ENCODE data around the gene KCNQ5.

The KCNQ5 gene

DNA sequence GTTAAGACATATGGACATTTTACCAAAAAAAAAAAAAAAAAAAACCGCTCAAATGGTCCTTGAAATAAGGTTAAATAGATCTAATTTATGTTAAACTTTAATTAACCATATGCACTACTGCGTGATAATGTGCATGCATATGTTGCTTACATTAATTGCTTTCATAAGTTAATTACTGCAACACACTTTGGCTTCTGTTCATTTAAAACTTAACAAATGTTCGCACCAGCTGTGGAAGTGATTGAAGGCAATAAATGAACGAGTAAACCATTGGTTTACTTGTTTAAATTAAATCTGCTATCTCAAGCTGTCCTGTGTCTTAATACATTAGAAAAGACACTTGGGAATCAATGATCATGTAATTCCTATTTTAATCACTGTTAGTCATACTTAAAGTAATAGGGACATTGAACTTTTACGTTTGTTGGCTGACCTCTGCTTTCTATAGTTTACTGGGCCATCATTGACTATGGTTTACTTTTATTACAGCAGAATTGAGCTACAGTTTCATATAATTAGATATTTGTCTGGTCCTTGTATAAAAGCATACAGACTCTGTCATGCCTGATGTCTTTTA, 308.8 kb downstream of the KCNQ5 start:
- DNase-seq = no peak

DNA sequence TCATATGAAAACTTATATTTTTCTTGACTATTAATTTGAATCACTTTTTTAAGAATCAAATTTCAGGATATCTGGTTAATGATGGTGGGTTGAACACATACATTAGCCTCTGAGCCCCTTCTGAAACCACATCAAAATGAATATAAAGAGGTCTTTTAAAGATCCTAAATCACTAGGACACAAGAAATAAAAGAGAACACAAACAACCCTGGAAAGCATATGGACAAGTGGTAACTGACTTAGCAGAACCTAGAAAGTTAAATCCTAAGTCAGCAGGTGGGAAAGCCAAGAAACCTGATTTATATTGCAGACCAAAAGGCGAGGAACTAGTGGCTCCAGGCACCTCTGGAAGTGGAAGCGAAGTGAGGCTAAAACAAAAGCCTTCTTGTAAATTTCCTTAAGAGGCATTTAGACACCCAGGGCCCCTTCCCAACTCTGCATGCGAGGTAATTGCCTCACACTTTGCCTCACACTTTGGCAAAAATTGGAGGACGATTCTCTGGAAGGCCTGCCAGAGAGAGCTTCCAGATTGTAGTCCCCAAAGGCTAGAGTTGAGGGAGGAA, 309.5 kb downstream of the KCNQ5 start:
- DNase-seq = no peak

DNA sequence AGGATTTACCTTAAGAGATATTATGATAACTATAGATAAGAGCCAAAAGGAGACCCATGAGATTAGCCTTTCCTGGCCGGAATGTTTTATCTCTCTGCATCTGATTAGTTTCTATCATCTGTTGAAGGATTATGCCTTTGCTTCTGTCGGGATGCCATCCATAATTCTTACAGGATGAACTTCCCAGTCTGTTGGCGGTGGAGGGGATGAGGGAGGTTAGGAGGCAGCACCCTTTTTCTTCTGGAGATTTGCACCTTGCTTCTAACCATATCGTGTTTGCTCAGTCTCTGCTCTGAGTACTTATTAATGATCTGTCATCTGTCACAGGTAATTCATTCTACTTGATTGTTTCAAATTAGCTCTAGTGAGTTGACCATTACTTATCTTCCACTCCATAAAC, 311.4 kb downstream of the KCNQ5 start:
- DNase-seq = no peak

DNA sequence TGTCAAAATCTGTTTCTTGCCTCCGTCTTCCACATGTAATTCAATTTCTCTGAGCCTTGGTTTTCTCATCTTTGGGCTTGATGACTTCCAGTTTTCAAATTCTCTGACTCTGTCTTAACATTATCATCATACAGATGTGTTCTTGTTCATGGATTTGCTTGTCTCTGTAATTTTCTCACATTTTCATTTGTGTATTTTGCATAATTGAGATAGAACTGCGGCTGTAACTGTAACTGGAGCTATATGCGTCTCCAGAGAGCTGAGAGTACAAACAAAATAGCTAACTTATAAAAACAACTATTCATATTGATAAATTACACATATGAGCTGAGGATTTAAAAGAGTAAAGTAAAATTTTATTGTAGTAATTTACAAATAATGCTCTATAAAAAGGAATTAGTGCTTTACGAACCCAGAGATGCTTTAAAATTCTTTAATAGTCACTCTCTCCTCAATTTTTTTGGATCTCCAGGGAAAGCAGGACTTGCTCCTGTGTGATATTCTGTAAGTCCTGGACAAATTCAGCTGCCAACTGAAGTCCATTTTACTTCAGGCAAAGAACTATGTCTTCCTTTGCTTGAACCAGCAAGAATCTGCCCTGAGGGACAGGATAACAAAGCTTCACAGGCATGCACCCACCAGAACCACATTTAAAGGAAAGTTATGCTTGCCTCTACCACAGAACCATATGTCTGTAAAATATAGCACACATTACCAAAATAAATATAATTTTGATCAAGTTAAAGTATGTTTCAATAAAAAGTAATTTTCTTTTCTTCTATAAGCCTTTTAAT, 315.1 kb downstream of the KCNQ5 start:
- no peak for DNase-seq

DNA sequence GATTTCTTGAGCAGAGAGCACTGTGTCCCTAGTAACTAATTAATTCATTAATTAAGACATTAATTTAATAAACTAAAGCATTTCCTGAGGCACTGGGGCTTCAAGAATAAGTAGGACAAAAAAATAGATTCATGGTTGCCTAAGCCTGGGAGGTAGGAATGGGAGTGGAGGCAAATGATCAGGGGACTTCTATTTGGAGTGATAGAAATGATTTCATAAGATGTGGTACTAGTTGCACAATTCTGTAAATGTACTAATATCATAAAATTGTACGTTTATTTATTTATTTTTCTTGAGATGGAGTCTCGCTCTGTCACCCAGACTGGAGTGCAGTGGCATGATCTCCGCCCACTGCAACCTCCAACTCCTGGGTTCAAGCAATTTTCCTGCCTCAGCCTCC, 316.2 kb downstream of the KCNQ5 start:
- DNase-seq = no peak

DNA sequence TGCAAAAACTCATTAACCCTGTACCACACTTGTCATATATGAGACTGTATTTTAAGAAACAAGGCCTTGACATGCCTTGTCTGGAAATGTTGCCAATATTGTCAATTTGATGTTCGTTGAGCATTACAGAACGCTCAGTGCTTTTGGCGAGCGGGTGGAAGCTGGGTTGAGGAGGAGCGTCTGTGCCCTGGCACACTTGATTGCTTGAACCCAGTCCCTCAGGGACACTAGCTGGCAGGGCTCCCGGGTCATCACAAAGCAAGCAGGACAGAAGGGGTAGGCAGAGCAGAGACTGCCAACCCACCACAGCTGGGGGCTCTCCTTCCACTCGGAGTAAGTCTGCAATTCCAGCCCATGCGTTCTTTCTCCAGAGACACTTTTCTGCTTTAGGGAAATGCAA, 317.1 kb downstream of the KCNQ5 start:
- no peak for DNase-seq

DNA sequence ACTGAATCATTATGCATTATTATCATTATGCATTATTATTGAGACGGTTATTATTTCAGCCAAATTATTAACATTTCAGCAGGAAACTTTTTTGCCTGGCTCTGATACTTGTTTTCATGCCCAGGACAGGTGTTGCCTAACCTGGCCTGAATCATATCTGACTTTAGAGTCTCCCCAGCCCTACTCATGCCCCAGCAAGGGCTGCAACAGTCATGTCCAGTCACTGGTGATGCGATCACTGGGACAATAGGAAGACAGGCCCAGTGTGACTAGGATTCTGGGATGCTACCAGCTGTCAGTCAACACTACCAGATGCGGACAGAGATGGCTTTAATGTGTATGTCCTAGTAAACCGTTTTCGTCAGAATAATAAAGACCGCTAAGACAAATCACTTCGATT, 318.4 kb downstream of the KCNQ5 start:
- no peak for DNase-seq

DNA sequence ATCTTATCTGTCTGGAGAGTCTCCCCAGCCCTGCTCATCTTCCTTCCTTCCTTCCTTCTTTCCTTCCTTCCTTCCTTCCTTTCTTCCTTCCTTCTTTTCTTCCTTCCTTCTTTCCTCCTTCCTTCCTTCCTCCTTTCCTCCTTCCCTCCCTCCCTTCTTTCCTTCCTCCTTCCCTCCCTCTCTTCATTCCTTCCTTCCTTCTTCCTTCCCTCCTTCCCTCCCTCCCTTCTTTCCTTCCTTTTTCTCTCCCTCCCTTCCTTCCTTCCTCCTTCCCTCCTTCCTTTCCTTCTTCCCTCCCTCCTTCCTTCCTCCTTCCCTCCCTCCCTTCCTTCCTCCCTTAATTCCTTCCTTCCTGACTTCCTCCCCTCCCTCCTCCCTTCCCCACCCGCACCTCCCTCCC, 319.4 kb downstream of the KCNQ5 start:
- no peak for DNase-seq

DNA sequence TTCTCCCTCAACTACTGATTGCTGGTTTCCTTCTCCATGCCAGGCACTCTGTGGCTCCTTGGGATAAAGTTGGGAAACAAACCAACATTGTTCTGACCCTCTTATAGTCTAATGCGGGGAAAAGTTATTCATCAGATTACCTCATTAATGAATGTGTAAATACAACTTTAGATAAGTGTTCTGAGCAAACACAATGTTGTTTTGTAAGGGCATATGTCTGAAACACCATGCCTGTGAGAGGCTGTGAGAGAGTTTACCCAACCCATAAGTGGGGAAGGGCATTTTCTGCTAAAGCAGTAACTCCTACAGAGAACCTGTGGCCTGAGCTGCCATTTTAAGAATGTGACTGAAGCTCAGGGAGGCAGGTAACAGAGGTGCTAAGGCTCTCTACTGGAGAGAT, 319.9 kb downstream of the KCNQ5 start:
- no peak for DNase-seq

DNA sequence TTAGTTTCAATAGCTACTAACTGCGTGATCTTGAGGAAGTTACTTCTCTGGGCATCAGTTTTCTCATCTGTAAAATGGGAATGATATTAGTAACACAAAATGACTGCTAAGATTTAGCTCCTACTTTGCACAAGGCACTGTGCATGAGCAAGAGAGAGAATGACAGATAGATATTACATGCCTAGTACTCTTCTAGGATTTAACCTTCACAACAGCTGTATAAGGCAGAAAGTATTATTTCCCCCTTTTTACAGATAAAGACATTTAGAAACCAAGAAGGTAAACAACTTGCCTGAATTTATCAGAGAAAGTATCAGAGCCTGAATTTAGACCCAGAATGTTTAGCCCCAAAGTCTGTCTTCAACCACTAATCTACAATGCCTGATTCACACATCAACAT, 321.8 kb downstream of the KCNQ5 start:
- DNase-seq = no peak

DNA sequence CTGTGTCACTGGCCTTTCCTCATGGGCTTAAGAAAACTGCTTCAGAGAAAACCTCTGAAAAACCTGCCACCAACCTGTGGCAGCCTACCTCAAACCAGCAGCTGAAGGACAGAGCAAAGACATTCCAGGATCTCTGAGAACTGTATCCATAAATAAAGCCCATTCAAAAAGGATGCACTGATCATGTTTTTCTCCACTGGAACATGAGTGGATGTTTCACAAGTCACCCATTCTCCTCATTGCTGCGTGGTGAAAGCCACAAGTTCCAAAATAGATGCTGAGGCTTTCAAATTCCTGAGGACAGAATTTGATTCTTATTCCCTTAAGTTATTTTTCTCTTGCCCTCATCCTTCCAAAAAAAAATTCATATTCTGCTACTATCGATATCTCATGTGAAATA, 322.8 kb downstream of the KCNQ5 start:
- no peak for DNase-seq

DNA sequence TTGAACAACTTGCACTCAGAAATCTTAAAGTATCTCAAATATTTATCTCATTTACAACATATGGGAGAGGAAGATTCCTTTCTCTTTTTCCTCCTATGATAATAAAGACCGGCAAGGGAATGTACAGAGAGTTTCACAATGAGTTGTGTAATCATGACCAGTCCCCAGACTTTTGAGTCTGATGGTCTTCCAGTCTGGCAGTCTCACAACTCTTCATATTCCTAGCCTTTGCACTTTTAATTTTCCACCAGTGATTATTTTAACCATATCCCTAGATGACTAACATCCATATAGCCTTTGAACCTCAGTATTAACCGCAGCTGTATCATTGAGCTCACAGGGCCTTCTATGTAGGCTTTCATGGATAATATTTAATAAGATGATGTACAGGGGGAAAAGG, 324.9 kb downstream of the KCNQ5 start:
- DNase-seq = no peak

DNA sequence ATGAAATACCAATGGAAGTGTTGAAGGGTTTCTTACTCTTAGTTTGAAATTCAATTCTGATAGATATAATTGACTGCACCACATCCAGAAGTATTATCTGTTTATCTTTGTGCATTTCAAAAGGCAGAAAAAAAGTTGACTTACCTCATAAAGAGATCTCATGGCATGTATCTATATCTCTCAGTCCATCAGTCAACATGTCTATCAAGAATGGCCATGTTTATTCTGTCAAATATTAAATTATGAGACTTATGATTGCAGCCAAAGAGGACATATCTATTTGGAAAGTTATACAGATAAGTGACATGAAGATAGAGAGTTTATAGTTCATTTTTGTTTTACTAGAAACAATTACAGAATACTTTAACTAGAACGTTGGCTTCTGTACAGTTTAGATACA, 325.7 kb downstream of the KCNQ5 start:
- no peak for DNase-seq

DNA sequence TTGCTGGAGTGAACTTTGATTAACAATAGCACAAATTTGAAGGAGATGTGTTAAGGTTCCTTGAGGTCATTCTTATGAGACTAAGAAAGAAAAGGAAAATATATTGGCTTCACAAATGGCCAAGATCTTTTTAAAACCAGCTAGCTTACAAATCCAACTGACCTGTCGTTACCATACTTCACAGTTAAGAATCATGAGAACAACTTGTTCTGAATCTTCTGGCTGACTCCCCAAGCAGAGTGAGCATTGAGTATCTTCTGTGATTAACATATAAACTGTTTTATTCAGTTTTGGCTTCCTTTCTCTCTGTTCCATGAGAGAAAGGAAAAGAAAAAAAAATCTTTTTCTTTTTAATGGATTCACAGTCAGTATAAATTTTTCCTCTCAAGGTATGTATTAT, 326.3 kb downstream of the KCNQ5 start:
- no peak for DNase-seq

DNA sequence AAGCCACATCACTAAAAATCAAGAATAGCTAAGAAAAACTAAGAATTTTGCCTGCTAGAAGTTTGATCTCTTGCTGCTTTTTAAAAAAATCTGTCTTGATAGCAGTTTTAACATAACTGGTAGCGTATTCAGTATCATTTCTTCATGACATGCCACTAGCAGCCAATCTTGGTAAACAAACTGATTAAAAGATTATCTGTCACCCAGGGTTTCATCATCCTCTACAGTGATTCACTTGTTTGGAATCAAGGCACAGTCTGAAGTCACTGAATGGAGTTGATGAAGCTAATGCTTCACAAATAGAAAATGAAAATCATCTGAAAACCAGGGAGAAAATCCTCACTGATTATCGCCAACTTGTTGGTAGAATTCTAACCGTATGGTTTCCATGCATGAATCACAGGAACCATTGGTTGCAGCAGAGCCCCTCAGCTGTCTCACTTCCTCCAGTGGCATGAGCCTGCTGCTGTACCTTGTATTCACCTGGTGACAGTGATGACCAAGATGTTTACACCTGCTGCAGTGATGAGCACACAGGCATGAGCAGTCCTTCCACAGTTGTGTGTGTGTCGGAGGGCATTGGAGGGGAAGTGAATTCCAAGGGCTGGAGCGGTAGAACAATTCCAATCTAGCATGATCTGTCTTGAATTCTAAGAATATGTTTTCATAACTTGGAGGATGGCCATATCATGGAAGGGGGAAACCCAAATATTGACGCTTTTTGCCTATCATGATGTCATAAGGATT, 328.4 kb downstream of the KCNQ5 start:
- no peak for DNase-seq

DNA sequence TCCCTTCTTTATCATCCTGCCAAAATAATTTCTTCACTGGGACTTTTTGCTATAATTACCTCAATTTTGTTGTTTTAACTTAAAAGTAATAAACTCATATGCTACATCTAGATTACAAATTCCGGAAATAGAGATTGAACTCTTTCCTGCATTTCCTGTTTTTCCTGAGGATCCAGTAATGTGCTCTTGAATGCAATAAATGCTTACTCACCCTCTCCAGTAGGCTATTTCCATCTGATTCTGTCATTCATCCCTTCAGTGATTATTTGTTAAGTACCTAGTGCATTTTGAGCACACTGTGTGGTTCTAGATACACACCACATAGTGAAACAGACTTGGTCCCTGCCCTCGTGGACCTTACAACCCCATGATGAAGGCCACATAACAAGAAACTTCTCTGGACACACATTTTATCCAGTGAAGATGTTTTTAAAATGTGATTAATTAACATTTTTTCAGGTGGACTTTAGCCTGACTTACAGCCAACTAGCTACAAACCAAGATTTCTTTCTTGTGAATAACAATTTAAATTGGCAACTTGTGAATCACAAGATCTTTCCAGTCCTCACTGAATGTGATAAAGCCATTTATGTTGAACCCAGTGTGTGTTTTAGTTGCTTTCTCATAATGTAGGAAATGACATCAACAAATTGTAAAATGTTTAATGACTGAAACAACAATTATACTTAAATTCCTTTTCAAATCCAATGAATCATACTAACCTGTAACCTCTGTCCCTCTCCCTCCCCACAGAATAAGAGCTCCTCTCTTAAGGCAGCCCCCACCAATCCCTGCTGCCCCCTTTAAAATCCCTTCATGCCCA, 331.2 kb downstream of the KCNQ5 start:
- no peak for DNase-seq

DNA sequence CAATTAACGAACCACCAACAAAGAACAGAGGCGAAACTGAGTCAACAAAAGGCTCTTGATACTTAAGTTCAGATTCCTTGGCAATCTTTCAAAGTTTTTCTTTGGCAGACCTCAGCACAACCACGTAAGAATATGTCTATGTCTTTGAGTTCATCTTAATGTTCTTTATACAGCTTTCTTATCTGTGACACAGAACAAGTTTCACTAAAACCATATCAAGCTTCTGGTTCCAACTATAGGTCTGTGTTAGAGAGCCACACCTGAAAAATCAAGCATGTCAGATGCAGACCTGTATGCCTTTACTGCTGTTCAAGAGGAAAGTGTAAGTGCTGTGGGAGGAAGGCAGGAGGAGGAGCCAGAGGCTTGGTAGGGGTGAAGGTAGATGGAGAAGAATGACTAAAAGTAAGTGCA, 332.1 kb downstream of the KCNQ5 start:
- no peak for DNase-seq

DNA sequence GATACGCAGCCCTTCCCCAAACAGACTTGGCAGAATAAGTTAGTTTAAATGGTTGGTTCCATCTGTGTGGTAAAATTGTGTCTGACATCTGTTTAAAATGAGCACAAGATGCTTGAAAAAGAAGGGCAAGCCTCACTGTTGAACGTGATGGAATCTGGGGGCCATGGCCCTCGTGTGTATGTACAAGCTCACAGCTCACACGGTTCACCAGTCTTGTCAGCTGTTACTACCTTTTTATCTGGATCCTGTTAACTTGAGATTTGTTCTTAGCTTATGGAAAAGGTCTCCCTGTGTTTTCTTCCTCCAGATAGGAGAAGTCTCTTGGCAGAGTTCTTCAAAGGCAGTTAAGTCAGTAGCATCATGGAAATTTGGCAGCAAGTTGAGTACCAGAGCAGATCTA, 332.9 kb downstream of the KCNQ5 start:
- no peak for DNase-seq

DNA sequence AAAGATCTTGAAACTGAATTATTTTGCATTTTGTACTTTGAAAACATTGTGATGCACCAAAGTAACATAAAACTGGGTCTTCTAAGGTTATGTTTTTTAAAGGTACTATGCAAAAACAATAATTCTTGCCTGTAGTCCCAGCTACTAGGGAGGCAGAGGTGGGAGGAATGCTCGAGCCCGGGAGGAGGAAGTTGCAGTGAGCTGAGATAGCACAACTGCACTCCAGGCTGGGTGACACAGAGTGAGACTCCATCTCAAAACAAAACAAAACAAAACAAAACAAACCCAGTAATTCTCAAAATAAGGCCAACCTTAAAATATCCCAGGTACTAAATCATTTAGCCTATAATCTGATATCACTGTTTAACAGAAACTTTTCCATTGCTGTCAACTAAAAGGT, 333.8 kb downstream of the KCNQ5 start:
- no peak for DNase-seq

DNA sequence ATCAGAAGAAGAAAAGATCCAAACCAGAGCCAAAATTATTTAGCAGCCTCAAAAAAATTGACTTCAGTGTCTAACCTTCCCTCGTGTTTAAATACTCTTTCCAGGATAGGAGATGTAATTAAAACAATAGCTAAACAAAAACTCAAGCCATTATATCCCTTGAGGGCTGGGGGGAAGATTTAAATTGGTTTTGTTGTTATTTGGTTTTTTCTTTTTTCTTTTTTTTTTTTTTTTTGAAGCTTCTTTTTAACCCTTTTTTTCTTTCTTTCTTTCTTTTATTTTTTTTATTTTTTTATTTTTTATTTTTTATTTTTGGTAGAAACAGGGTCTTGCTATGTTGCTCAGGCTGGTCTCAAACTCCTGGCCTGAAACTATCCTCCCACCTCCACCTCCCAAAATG, 334.4 kb downstream of the KCNQ5 start:
- no peak for DNase-seq

DNA sequence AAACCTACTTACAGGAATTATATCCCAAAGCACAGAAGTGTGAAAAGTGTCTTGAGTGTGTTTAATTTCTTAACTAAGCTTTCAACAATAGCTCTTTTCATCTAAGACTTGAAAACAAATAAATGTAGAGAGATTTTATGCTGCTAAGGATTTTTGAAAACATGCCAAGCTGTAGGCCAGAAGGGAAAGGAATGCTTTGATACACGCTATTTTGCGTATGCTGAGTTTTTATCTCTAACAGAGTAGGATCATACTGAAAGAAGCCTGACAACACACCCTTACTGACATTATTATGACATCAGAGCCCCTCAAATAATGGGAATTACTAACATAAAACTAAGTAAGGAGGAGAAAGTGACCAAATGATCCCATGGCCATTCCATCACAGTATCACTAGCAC, 338.0 kb downstream of the KCNQ5 start:
- DNase-seq = no peak

DNA sequence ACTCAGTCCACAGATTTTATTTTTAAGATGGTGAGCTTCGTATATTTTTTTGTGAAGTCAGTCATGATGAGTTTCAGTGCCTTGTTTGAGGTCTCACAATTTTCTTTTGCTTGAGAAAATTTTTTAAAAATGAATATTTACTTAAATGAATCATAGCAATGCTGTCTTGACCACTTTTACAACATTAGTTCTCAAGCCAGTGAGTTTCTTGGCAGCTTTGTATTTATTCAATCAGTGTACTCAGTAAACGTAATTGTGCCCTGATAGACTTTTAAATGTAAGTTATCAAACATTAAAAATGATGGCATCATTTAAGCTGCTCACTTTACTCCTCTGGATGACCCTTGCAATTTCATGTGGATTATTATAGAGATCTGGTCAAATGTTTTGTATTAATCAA, 342.1 kb downstream of the KCNQ5 start:
- no peak for DNase-seq

DNA sequence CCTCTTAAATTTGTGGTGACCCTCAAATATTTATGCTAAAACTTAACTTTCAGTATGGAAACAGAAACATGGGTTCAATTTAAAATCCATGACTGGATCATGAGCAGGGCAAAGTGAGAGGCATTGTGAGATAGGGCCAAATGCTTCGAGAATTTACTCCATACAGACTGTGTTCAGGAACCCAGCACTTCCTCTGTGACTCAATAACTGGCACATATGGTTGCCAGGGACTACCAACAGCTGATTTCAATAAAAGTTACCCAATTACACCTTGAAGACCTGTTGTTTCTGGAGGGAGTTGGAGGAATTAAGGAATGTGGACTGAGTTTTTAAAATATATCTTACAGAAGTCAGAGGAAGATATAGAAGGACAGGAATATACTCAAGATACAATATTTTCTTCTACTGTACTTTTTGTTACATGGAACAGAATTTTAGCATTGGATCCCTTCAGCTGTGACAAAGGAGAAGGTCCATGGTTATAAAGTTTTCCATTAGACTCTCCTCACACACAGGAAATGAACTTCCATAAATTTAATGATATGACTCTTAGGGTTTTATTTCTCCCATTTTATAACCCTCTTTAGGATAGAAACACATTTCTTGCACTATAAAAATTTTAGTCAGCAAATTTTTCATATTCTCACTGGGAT, 344.9 kb downstream of the KCNQ5 start:
- no peak for DNase-seq

Measured in COR-L47 (cell line).